ENCODE results near the gene MYO19. TPM values are rescaled to one million over a fixed set of nuclear protein-coding genes. Genes with fewer than 3 reads are reported as not detected.
"Not testable (repeated sequence)": the region's sequence is repeated elsewhere in the genome, so short reads cannot be mapped to it uniquely, and the experiment has no call there.

The MYO19 gene
- total and polyA plus RNA-seq, 7 donors: 10.1 to 28.7 (median 15.2) TPM

DNA sequence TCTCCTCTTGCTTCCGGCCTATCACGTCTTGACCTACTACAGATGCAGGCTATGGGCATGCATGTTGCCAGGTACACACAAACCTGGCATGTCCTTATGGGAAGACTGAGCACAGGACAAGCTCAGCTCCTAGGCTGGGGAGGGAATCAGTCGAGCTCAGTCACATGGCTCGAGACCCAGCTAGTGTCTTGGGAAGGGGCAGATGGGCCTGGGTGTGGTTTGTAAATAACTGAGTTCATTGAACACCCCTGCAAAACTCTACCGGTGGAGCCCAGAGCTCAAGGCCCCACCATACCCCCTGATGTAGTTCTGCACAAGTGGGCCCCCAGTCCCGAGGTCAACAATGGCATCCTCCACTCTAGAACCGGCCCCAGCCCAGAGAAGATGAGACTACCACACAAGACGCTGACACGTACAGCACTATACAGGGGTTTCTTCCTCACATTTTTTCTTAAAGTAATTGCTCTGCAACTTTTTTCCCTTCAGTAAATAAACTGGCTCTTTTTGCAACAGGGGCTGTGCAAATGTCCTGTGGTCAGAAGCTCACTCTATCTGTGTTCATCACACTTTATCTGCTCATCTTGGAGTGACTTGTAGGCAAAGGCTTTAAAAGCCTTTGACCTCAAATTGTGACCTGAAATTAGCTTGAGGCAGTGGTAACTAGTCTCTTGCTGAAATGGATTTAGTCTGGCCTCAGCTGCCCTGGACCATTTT is 25.2 kb downstream of the MYO19 start:
- ATAC-seq: no peak
- Histone ChIP-seq H3K27ac (no peak overlapping the region), H3K27me3 (ENCODE audit: insufficient read depth in 3 of 3, low read length in 2 of 3) (no peaks in the 10 kb centered on the region), H3K9me3 (no peaks in the 10 kb centered on the region), H3K4me3 (no peak overlapping the region), H3K4me1 (no peaks in the 10 kb centered on the region), H3K36me3 (ENCODE audit: insufficient read depth in 1 of 2, low read depth in 1 of 2) (peaks cover 3 to 90% of the 10 kb centered on the region in 2 donors)
- TF ChIP-seq CTCF (IDR thresholded peaks at IDR 0.05): no peak
- no peak for DNase-seq
- WGBS, 3 donors: 92 to 94% (median 92%) methylated on average over 9 of the region's 9 CpGs
- intact Hi-C loops (cut with DNase I): no loop called here

- intact Hi-C loops (cut with DNase I); H3K27me3 ChIP-seq (ENCODE audit: insufficient read depth in 3 of 3, low read length in 2 of 3); DNase-seq; H3K27ac ChIP-seq; H3K9me3 ChIP-seq; ATAC-seq; H3K4me1 ChIP-seq; H3K4me3 ChIP-seq: not testable (repeated sequence)
- H3K36me3 ChIP-seq (ENCODE audit: insufficient read depth in 1 of 2, low read depth in 1 of 2): peaks cover 5 to 92% of the 10 kb centered on the region in 2 donors
- WGBS, 3 donors: 79 to 91% (median 88%) methylated on average over 2 of the region's 2 CpGs
Measured at GRCh38 chr17:36508439-36508838, 26.2 kb downstream of the MYO19 start.

DNA sequence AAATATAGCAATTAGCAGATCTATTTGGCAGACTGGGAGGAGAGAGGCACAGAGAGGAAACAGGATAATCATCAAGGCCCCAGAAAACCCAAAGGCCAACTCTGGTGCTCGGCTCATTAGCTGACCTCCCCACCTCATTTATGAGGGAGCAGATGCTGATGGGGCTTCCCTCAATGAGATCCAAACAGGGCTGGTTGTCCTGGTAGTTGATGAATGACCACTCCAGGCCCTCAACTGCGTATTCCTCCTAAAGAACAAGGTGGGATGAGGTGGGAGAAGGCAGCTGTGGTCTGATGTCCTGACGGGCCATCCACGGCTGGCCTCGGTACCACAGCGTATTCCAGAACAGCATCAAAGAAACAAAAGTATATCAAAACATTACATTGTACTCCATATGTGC is 27.4 kb downstream of the MYO19 start:
- 84 to 91% (median 89%) methylated on average over 6 of the region's 6 CpGs for WGBS, 3 donors
- peaks cover 5 to 92% of the 10 kb centered on the region in 2 donors for H3K36me3 ChIP-seq (ENCODE audit: insufficient read depth in 1 of 2, low read depth in 1 of 2)
- DNase-seq (no peak), ATAC-seq (no peak)
- no peak overlapping the region for H3K27ac ChIP-seq
- TF ChIP-seq CTCF (IDR thresholded peaks at IDR 0.05): no peak
- no peaks in the 10 kb centered on the region for H3K27me3 ChIP-seq (ENCODE audit: insufficient read depth in 3 of 3, low read length in 2 of 3)
- H3K4me3 ChIP-seq: no peak overlapping the region
- no peaks in the 10 kb centered on the region for H3K9me3 ChIP-seq
- H3K4me1 ChIP-seq: no peaks in the 10 kb centered on the region
- intact Hi-C loops (cut with DNase I): no loop called here

GRCh38 chr17:36506831-36507230 is 27.8 kb downstream of the MYO19 start:
- WGBS, 3 donors: 85 to 95% (median 94%) methylated on average over 11 of the region's 11 CpGs
- no peak overlapping the region for H3K4me3 ChIP-seq
- ATAC-seq: no peak
- no peaks in the 10 kb centered on the region for H3K4me1 ChIP-seq
- no peak for TF ChIP-seq CTCF (IDR thresholded peaks at IDR 0.05)
- H3K9me3 ChIP-seq: no peaks in the 10 kb centered on the region
- intact Hi-C loops (cut with DNase I): no loop called here
- no peaks in the 10 kb centered on the region for H3K27me3 ChIP-seq (ENCODE audit: insufficient read depth in 3 of 3, low read length in 2 of 3)
- no peak overlapping the region for H3K27ac ChIP-seq
- H3K36me3 ChIP-seq (ENCODE audit: insufficient read depth in 1 of 2, low read depth in 1 of 2): peaks cover 7 to 95% of the 10 kb centered on the region in 2 donors
- no peak for DNase-seq

- H3K4me3 ChIP-seq: no peak overlapping the region
- DNase-seq: no peak
- H3K27ac ChIP-seq: no peak overlapping the region
- H3K27me3 ChIP-seq (ENCODE audit: insufficient read depth in 3 of 3, low read length in 2 of 3): no peaks in the 10 kb centered on the region
- TF ChIP-seq CTCF (IDR thresholded peaks at IDR 0.05): no peak
- H3K9me3 ChIP-seq: no peaks in the 10 kb centered on the region
- intact Hi-C loops (cut with DNase I): no loop called here
- H3K36me3 ChIP-seq (ENCODE audit: insufficient read depth in 1 of 2, low read depth in 1 of 2): peaks cover 7 to 96% of the 10 kb centered on the region in 2 donors
- 79 to 91% (median 83%) methylated on average over 6 of the region's 6 CpGs for WGBS, 3 donors
- H3K4me1 ChIP-seq: no peaks in the 10 kb centered on the region
- no peak for ATAC-seq
Measured at GRCh38 chr17:36506249-36506826, 28.3 kb downstream of the MYO19 start.
